Neural cell (in vitro differentiated cells): Measurements from ENCODE around the gene ATP11C. TPM values are rescaled to one million over a fixed set of nuclear protein-coding genes. Genes with fewer than 3 reads are reported as not detected.

ENCODE experiments used
- H2AFZ ChIP-seq: fragments of 200-600, 300-800 bp; sonication (generic), shearing (Covaris generic); 2 replicates; pipeline ENCODE4 v1.6.0; 2014; ENCODE audit warnings: low read depth, mild to moderate bottlenecking, antibody characterized with exemption, low read length, moderate library complexity
- H3F3A ChIP-seq: fragments of 200-600 bp; shearing (Covaris generic); 2 replicates; pipeline ENCODE4 v1.6.1; 2016; ENCODE audit warnings: mild to moderate bottlenecking, moderate library complexity, mixed read lengths, antibody characterized with exemption, low read length; ENCODE audit not compliant: insufficient read depth, poor library complexity, severe bottlenecking
- H3K27ac ChIP-seq: fragments of 200-600, 300-800 bp; sonication (generic), shearing (Covaris generic); 2 replicates; pipeline ENCODE4 v1.5.1; 2014; ENCODE audit warnings: mild to moderate bottlenecking, low read length, moderate library complexity
- H3K27me3 ChIP-seq: fragments of 300-800, 200-600 bp; sonication (generic), shearing (Covaris generic); 2 replicates; pipeline ENCODE4 v1.6.0; 2014; ENCODE audit warnings: mild to moderate bottlenecking, low read depth, low read length, moderate library complexity; ENCODE audit not compliant: insufficient read depth
- H3K36me3 ChIP-seq: fragments of 300-800, 200-600 bp; sonication (generic), shearing (Covaris generic); 2 replicates; pipeline ENCODE4 v1.5.1; 2014; ENCODE audit warnings: mild to moderate bottlenecking, antibody characterized with exemption, low read length, moderate library complexity; ENCODE audit not compliant: insufficient read depth
- H3K4me2 ChIP-seq: fragments of 300-800, 200-600 bp; sonication (generic), shearing (Covaris generic); 2 replicates; pipeline ENCODE4 v1.6.0; 2014; ENCODE audit warnings: mild to moderate bottlenecking, low read length
- H3K4me3 ChIP-seq: fragments of 300-800, 200-600 bp; sonication (generic), shearing (Covaris generic); 2 replicates; pipeline ENCODE4 v1.5.1; 2014; ENCODE audit warnings: mild to moderate bottlenecking, low read length, moderate library complexity
- H3K79me2 ChIP-seq: fragments of 200-600 bp; shearing (Covaris generic); replicated peaks from 2 replicates; pipeline ENCODE4 v1.6.0; 2014; ENCODE audit warnings: mild to moderate bottlenecking, low read length, moderate library complexity; ENCODE audit not compliant: insufficient read depth
- H3K9ac ChIP-seq: fragments of 300-800, 200-600 bp; sonication (generic), shearing (Covaris generic); 2 replicates; pipeline ENCODE4 v1.6.1; 2016; ENCODE audit warnings: mild to moderate bottlenecking, low read length, mixed read lengths
- H3K9me2 ChIP-seq: fragments of 200-600 bp; shearing (Covaris generic); 2 replicates; pipeline ENCODE4 v1.6.1; 2016; ENCODE audit warnings: mild to moderate bottlenecking, low read length, mixed read lengths; ENCODE audit not compliant: insufficient read depth
- H3K9me3 ChIP-seq: fragments of 200-600, 300-800 bp; sonication (generic), shearing (Covaris generic); 2 replicates; pipeline ENCODE4 v1.6.1; 2016; ENCODE audit warnings: mild to moderate bottlenecking, mixed run types, low read length, moderate library complexity, mixed read lengths
- H4K20me1 ChIP-seq: fragments of 200-600 bp; shearing (Covaris generic); 2 replicates; pipeline ENCODE4 v1.6.1; 2016; ENCODE audit warnings: mild to moderate bottlenecking, mixed run types; ENCODE audit not compliant: insufficient read depth
- EP300 ChIP-seq: fragments of 450-650 bp; conservative IDR thresholded peaks from 2 replicates; pipeline ENCODE4 v1.6.1; 2014; ENCODE audit warnings: antibody characterized with exemption, mild to moderate bottlenecking, moderate library complexity; ENCODE audit not compliant: poor library complexity, severe bottlenecking
- EZH2 ChIP-seq: fragments of 200-600, 300-800 bp; shearing (Covaris generic), sonication (generic); IDR thresholded peaks from 2 replicates; pipeline ENCODE4 v1.6.1; 2014; ENCODE audit warnings: antibody characterized with exemption, low read length, borderline replicate concordance, mild to moderate bottlenecking; ENCODE audit not compliant: insufficient read depth, poor library complexity, severe bottlenecking
- MXI1 ChIP-seq: fragments of 450-650 bp; conservative IDR thresholded peaks from 2 replicates; pipeline ENCODE4 v1.6.1; 2014; ENCODE audit warnings: antibody characterized with exemption, mild to moderate bottlenecking; ENCODE audit not compliant: poor library complexity, severe bottlenecking
- POLR2AphosphoS5 ChIP-seq: IDR thresholded peaks from 2 replicates; pipeline ENCODE4 v1.6.1; 2012
- RAD21 ChIP-seq: fragments of 450-650 bp; conservative IDR thresholded peaks from 2 replicates; pipeline ENCODE4 v1.6.1; 2014; ENCODE audit warnings: antibody characterized with exemption, mild to moderate bottlenecking, moderate library complexity
- REST ChIP-seq: IDR thresholded peaks from 2 replicates; pipeline ENCODE4 v1.6.1; 2012; ENCODE audit warnings: borderline replicate concordance
- SMC3 ChIP-seq: fragments of 450-650 bp; conservative IDR thresholded peaks from 2 replicates; pipeline ENCODE4 v1.6.1; 2014; ENCODE audit warnings: antibody characterized with exemption, mild to moderate bottlenecking, moderate library complexity; ENCODE audit not compliant: poor library complexity
- TAF1 ChIP-seq: IDR thresholded peaks from 2 replicates; pipeline ENCODE4 v1.6.1; 2012; ENCODE audit warnings: low read depth
- polyA plus RNA-seq: library from polyadenylated mRNA; depleted of rRNA; stranded (reverse); fragments of >200 nt; gene quantifications from 2 replicates; pipeline ENCODE4 v1.2.3, GENCODE V29; 2014
- TF ChIP-seq, protein P1 (sequence below): fragments of 450-650 bp; IDR thresholded peaks from 2 replicates; pipeline ENCODE4 v1.5.1; 2014; ENCODE audit warnings: antibody characterized with exemption, mild to moderate bottlenecking, moderate library complexity; ENCODE audit not compliant: poor library complexity, severe bottlenecking

Gene ATP11C
- polyA plus RNA-seq, 1 donor from 2014 or later = 111 TPM

- Histone ChIP-seq H3K27me3 (no peaks in the 10 kb centered on the region), H3K27ac (no peak overlapping the region), H2AFZ (no peak overlapping the region), H3K9me2 (no peaks in the 10 kb centered on the region), H3K36me3 (no peaks in the 10 kb centered on the region), H3K4me2 (no peak overlapping the region), H3F3A (no peaks in the 10 kb centered on the region), H3K79me2 (no peaks in the 10 kb centered on the region), H4K20me1 (no peaks in the 10 kb centered on the region), H3K9ac (no peak overlapping the region), H3K4me3 (no peak overlapping the region), H3K9me3 (no peaks in the 10 kb centered on the region)
- TF ChIP-seq EP300 = no peak
- TF ChIP-seq, protein P1, sequence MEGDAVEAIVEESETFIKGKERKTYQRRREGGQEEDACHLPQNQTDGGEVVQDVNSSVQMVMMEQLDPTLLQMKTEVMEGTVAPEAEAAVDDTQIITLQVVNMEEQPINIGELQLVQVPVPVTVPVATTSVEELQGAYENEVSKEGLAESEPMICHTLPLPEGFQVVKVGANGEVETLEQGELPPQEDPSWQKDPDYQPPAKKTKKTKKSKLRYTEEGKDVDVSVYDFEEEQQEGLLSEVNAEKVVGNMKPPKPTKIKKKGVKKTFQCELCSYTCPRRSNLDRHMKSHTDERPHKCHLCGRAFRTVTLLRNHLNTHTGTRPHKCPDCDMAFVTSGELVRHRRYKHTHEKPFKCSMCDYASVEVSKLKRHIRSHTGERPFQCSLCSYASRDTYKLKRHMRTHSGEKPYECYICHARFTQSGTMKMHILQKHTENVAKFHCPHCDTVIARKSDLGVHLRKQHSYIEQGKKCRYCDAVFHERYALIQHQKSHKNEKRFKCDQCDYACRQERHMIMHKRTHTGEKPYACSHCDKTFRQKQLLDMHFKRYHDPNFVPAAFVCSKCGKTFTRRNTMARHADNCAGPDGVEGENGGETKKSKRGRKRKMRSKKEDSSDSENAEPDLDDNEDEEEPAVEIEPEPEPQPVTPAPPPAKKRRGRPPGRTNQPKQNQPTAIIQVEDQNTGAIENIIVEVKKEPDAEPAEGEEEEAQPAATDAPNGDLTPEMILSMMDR = no peak
Measured at GRCh38 chrX:139936259-139936658, 3.4 kb upstream of the ATP11C start.

- no peak overlapping the region for H3K4me3 ChIP-seq
- H3K27ac ChIP-seq = no peak overlapping the region
- no peaks in the 10 kb centered on the region for H3K27me3 ChIP-seq
- H3K4me2 ChIP-seq = no peak overlapping the region
- H2AFZ ChIP-seq = no peak overlapping the region
- no peak overlapping the region for H3K9ac ChIP-seq
- H3K9me3 ChIP-seq = no peaks in the 10 kb centered on the region
- H4K20me1 ChIP-seq = no peaks in the 10 kb centered on the region
- TF ChIP-seq, protein P1 = no peak
- TF ChIP-seq TAF1 = no peak
- TF ChIP-seq RAD21 = no peak
- TF ChIP-seq EP300 = no peak
- no peak for TF ChIP-seq MXI1
- no peak for TF ChIP-seq EZH2
- no peak for TF ChIP-seq SMC3
- no peak for TF ChIP-seq POLR2AphosphoS5
- TF ChIP-seq REST = no peak
- H3K9me2 ChIP-seq = no peaks in the 10 kb centered on the region
- no peaks in the 10 kb centered on the region for H3F3A ChIP-seq
- H3K79me2 ChIP-seq = peaks cover 21% of the 10 kb centered on the region
- no peaks in the 10 kb centered on the region for H3K36me3 ChIP-seq
Measured at GRCh38 chrX:139933904-139934303, 1.1 kb upstream of the ATP11C start.
